RWPE1 (cell line): ENCODE data around the gene STOML1.
A peak's percentile ranks its signal among the peaks of the same experiment; 100 is the strongest.

Experiments used
- CTCF ChIA-PET: fragments of 350-600 bp; sonication (Branson Sonifier 250); formaldehyde crosslinking; extraction: SDS; loops from one replicate; lab custom pipeline; 2021; lab: Yijun Ruan, JAX
- POLR2A ChIA-PET: fragments of 400-600 bp; formaldehyde crosslinking; extraction: SDS; loops from one replicate; lab custom pipeline; 2020; ENCODE audit warnings: antibody characterized with exemption; ENCODE audit not compliant: low non-redundant PET; lab: Yijun Ruan, JAX
- DNase-seq: peaks from one replicate; pipeline ENCODE4 v3.0.0; 2012; ENCODE audit warnings: low spot score
- H3K27ac ChIP-seq: fragments of 450-650 bp; 2 replicates; pipeline ENCODE4 v1.5.1; 2017
- CTCF ChIP-seq: fragments of 450-650 bp; conservative IDR thresholded peaks from 2 replicates; pipeline ENCODE4 v1.5.1; 2017; ENCODE audit warnings: low read depth, mild to moderate bottlenecking

STOML1 gene

DNA sequence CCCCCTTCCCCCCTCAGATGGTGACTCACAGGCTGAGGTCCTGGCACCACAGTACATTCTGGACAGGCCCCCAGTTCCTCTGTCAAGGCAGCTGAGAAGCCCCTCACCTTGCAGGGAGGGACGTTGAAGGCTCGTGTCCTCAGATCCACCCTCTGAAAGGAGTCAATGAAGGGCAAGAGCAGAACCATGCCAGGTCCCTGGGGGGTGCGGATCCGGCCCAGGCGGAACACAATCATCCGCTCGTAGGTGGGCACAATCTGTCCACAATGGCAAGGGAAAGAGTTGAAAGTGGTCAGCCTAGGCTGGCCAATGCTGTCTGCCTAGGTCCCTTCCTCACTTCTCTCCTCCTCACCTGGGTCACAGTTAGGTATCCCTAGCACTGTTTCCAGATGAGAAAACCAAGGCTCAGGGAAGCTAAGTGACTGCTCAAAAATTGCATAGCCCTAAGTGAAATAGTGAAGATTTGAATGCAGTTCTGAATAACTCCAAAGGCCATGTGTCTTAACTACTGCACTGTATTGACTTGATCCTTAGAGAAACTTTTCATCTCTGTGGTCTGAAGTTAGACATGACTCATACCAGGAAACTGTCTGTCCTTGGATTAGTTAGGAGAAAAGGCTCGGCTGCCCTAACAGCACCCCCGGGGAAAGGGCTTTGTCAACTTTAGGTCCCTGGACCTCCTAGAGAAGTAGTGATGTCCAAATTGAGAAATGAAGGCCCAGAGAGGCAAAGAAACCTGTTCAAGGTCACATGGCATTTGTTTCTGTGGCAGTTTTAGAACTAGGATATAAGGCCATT lies 2.9 kb downstream of the STOML1 start:
- ChIA-PET CTCF (interaction anchor here (0.5 to 2.8 kb wide), 5 partner anchors 8 to 936 kb away, joined by 3 to 11 read pairs (median 3); no protein-coding TSS in a partner anchor), POLR2A (no interaction called here)
- DNase-seq: no peak
- H3K27ac ChIP-seq: peak overlapping the region; percentile 99
- no peak for TF ChIP-seq CTCF

DNA sequence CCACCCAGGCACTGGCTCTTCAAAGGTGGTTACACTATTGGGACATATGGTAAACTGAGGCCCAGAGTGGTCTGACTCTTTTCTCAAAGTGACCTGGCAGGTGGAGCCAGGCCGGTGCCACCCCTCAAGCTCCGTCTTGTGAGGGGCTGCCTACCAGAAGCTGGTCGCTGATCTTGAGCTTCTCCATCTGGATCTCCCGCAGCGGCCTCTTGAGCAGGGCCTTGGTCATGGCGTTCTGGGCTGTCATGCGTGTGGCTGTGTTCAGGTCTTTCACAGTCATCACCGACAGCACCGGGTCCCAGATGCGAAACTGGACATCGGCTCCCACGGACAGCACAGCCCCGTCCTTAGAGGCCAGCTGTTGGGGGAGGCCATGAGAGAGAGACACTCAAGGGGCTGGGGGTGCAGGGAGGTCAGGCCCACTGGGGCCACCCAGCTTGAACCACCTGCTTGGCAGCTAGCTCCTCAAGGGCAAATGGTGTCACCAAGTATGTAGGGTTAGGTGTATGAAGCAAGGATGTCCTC lies 3.6 kb downstream of the STOML1 start:
- ChIA-PET POLR2A (no interaction called here), CTCF (interaction anchor here (0.8 to 2.8 kb wide), 4 partner anchors 9 to 935 kb away, joined by 3 to 11 read pairs (median 3); no protein-coding TSS in a partner anchor)
- no peak for TF ChIP-seq CTCF
- H3K27ac ChIP-seq: peak overlapping the region; percentile 99
- DNase-seq: no peak

GRCh38 chr15:73987681-73988444 lies 4.2 kb downstream of the STOML1 start:
- ChIA-PET POLR2A (no interaction called here), CTCF (interaction anchor here (0.9 to 2.8 kb wide), 3 partner anchors 10 to 935 kb away, joined by 3 to 11 read pairs (median 3); no protein-coding TSS in a partner anchor)
- DNase-seq: no peak
- no peak for TF ChIP-seq CTCF
- peak overlapping the region; percentile 99 for H3K27ac ChIP-seq

- CTCF ChIA-PET: no interaction called here
- no peak for TF ChIP-seq CTCF
- peak overlapping the region; percentile 99 for H3K27ac ChIP-seq
- DNase-seq: no peak
- POLR2A ChIA-PET: no interaction called here
Measured at GRCh38 chr15:73987250-73987649, 4.8 kb downstream of the STOML1 start.

- DNase-seq: no peak
- peak overlapping the region; percentile 99 for H3K27ac ChIP-seq
- ChIA-PET POLR2A (no interaction called here), CTCF (no interaction called here)
- TF ChIP-seq CTCF: no peak
Measured at GRCh38 chr15:73986776-73987056, 5.4 kb downstream of the STOML1 start.

GRCh38 chr15:73986055-73986775 lies 5.9 kb downstream of the STOML1 start:
- no peak for TF ChIP-seq CTCF
- no peak for DNase-seq
- CTCF ChIA-PET: interaction anchor here (0.9 kb wide), 1 partner anchor 13 kb away, joined by 5 read pairs; no protein-coding TSS in a partner anchor
- H3K27ac ChIP-seq: peak overlapping the region; percentile 99
- POLR2A ChIA-PET: interaction anchor here (1.1 kb wide), 1 partner anchor 8 kb away, joined by 3 read pairs; the partner anchor contains the start of gene PML
